ENCODE data around the gene PDE4D.
A peak's percentile ranks its signal among the peaks of the same experiment; 100 is the strongest.

Gene PDE4D

DNA sequence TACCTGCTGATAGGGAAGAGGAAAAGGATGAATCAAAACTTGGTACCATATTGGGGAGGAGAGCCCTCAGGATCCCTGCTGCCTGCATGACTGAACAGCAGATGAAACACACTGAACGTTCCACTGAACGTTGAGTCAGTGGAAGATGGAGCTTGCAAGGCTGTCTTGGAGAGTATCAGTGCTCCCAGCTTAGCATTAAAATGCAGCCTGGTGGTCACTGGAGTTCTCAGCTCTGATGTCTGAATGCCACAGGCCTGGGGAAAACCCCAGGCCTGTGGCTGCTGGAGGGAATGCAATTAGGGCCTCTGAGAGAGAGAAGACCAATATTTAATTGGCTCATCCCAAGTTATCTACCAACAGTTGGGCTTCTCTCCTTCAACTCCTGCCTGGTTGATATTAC, 54.5 kb downstream of the PDE4D start:
- DNase-seq (ENCODE audit: low read depth), result no peak

DNA sequence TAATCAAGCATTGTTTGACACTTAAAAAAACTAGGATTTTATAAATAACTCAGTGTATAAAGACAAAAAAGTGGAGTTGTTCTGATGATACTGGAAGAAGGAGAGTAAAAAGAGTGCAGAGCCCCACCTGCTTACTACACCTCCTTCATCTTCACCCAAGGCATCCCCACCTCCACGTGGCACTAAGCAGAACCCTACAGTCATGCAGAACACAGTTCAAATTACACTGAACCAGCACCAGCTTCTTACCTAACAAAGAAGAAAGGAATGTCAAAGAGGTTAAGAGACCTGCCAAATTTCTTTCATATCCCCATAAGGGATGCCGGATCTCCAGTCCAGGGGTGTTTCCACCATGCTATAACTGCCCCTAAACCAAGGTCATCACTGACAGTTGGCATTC, 55.5 kb downstream of the PDE4D start:
- no peak for DNase-seq (ENCODE audit: low read depth)

DNA sequence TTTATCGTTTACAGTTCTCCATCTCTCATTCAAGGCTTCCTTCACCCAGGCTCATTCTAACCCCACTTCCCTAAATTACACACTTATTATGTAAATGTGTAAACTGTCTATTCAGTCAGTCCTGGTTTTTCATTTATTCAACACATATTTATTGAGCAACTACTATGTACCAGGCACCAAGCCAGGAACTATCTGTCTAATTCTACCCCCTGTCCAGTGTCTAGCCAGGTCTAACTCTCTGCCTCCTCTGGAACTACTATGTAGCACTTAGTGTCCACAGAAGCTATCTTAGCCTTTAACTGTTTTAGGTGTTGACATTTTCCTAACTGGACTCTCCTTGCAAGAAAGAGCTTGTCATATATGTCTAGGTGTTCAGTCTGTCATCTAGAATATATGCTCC, 56.5 kb downstream of the PDE4D start:
- no peak for DNase-seq (ENCODE audit: low read depth)

DNA sequence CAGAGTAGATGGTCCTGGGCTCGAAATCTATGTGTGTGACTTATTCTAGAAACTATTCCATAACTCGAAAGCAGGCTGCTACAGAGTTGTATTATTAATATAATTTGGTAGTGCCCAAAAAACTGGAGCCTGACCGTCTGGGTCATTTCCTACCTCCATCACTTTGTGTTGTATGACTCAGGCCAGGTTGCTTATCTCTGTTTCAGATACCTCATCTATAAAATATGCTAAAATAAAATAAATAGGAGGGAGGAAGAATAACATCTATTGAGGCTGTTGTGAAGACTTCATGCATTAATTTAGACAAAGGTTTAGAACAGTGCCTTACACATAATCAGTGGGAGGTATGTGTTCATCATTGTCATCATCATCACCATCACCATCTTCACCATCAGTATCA, 57.7 kb downstream of the PDE4D start:
- DNase-seq (ENCODE audit: low read depth), result no peak

DNA sequence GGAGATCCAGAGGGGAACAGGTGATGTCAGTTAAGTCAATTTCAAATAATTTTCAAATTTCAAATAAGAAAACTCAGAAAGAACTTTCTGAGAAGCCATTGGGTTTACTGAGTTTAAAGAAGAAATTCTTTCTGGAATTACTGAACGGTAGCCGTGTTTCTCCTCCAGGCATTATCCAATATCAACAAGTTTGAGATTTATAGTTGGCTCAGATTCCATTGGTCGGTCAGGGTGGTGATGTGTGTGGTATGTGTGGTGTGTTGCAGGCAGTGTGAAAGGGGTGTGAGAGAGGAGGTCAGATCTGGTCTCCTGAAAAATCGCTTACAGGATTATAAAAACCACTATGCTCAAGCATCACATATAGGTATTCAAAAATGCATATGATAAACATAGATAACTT, 60.1 kb downstream of the PDE4D start:
- no peak for DNase-seq (ENCODE audit: low read depth)

DNA sequence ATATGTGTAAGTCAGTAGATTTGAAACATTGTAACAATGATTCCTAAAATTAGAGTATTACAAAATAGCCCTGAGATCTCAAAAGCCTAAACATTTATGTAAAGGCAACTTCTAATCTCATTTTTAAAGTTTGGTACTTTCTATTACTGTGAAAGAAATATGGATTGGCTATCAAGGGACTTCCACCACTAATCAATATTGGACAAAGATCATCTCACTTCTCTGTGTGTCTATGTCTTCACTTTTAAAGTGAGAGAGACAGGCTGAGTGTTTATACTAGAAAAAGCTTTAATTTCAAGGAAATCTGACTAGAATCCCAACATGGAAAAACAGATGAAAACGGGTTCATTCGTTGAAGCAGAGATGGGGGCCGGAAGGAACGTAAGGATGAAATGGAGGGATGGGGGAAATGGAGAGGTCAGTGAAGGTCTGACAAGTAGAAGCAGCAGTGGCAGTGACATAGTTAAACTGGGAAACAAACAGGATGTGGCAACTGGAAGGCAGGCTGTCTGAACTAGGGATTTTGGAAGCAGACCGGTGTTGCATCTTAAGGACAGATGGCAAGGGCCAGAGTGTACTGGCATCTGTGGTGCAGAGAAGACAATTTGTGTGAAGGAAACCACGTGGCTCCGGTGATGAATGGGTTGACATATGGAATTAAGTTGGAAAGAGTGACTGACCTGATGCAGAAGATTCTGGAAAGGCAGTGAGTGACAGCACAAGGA, 60.8 kb downstream of the PDE4D start:
- DNase-seq (ENCODE audit: low read depth), result no peak

DNA sequence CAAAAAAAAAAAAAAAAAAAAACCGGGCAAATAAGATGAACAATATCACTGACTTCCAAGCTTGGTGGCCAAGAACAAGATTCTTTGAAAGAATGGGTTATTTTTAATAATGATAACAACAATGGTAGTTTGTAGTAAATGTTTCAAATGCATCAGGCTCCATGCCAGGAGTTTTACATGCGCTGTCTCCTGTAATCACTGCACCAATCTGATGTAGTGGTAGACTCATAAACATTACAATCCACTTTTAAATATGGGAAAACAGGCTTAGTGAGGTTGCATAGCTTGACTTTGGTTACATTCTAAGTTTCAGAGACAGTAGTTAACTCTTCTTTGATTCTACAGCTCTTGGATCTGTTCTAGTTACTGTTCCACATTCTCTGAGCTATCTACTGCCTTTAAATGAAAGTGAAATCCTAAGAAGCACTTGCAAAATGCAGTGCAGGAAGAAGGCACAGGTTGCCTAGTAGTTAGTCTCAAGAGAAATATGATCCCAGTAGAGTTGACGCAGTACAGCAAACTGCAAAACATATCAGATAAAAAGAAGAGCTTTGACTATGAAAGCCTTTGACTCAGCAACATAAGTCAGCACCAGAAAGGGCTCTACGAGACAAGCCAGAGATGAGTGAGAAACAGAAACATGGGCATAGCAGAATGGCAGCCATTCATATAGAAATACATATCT, 62.1 kb downstream of the PDE4D start:
- DNase-seq (ENCODE audit: low read depth), result no peak

DNA sequence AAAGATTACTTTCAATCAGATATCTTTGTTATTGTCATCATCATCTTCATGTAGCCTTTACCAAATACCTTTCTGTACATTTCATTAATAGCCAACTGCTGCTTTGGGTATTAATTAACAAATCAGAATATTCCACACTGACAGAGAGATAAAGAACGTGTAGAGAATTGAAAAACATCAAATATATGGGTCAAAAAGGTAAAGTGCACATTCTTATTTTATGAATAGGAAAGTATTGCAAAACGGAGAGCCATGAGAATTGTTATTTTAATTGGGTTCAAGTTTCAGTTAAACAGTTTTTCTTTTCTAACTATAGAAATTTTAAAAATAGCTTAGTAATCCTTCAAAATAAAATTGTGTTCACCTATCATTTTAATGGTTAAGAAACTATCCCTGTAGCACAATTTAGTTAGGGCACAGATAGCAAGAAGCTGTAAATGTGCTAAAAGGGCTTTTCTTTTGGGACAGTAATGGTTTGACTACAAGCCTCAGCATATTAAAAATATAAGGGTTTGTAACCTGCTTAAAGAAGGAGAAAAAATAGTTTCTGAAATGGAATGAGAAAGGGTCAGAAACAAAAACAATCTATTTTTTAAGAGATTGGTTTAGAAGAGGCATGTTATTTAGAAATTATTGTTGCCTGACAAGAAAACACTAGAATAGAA, 62.9 kb downstream of the PDE4D start:
- no peak for DNase-seq (ENCODE audit: low read depth)

DNA sequence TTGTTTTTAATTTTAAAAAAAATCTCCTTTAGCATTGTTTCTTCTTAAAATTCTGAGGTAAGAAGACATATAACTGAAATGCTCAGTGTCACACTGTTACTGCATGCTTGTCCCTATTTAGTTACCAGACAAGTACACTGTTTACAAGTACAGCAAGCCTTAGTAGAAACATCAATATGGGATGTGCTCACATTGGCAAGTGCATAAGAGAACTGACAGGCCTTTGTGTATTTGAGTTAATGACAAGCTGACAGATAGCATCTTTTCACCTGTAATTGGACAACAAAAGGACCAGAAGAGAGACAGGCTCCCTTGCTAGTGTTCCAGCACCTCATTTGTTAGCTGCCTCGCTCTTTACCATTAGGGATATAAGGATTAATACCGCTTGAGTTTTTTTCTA, 63.6 kb downstream of the PDE4D start:
- DNase-seq (ENCODE audit: low read depth), result no peak

DNA sequence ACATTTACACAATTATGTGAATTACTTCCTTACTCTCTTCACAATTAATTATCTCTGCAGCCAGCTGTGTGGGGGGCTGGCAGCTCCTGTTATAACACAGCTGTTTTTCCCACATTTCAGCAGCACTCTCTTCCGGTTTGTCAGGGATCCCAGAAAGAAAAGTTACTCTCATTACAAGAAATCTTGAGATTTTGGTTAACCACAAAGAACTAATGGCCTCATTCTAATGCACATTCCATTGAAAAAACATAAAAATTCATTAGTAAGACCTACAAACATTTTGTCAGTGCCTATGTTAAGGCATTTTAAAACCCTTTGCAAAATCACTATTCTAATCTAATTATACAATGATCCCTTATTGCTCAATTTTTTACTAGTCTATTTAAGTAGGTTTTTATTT, 64.1 kb downstream of the PDE4D start:
- no peak for DNase-seq (ENCODE audit: low read depth)

DNA sequence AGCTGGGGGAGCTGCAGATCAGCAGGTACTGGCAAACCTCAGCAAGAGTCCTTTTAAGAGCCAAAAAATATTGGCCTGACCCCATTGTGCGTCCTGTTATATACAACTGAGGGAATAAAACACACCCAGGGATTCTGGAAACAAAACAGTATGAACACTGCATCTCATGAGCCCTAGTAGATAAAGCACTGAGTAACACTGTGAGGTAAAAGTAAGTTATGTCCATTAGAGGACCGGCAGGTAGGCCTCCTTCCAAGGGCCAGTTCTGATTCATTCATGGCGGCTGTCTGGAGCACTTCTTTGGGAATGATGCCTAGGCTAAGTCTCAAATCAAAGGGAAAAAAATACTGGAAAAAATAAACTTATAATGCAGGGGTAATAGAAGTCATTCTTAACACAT, 64.9 kb downstream of the PDE4D start:
- DNase-seq (ENCODE audit: low read depth), result no peak

DNA sequence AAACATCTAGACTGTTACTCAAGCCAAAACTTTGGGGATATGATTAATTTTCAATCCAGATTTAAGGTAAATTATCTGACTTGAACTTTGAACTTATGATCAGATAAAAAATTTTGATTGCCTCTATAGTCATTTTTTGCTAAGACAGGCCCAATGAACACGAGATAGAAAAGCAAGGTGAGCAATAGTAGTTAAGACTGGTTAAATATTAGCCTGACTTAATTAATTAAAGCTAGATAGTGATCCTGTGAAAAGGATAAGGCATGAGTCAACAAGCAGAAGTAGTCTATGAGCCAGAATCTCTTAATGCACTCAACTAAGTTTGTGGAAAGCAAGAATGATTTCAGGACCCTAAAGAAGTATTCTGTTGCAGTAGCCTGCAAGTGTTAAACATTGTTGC, 66.5 kb downstream of the PDE4D start:
- DNase-seq (ENCODE audit: low read depth), result no peak

DNA sequence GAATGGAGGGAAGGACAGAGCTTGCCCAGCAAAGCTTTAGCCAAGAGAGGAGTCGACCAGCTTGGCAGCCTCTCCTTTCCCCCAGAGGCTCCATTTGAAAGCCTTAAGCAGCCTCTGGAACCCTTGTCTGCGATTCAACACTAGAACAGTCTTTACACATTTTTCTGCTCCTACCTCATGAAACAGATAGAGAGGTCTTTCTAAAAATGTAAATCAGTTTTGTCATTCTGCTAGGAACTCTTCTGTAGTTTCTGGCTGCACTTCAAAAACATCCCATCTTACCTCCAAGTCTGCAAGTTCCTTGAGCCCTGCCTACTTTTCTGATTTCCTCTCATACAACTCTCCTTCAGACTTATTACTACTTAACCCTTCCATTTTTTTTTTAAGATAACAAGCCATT, 70.1 kb downstream of the PDE4D start:
- no peak for DNase-seq (ENCODE audit: low read depth)

DNA sequence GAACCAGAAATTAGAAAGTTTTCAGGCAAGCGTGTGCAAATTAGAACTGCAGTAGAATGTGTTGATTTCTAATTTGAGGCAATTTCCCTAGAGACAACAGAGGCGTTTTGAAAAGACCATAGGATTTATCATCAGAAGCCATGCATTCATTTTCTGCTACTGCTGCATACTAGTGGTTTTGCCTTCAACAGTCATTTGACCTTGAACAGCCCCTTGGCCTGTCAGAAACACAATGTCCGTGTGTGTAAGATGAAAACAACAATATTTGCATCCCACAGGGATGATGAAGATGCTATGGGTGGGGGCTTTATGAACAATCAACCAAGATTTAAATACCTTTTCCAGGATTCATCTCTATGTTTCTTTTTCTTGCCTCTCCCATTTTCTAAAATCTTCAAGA, 73.7 kb downstream of the PDE4D start:
- no peak for DNase-seq (ENCODE audit: low read depth)

DNA sequence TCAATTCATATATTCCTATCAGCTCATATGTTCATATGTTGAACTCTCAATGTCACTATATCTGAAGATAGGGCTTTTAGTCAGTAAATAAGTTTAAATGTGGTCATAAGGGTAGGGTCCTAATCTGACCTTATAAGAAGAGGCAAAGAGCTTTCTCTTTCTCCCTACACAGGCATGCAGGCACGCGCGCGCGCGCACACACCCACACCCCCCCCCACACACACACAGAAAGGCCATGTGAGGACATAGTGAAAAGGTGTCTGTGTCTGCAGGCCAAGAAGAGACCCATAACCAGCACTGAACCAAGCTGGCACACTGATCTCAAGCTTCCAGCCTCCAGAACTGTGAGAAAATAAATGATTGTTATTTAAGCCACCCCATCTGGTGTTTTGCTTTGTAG, 76.0 kb downstream of the PDE4D start:
- no peak for DNase-seq (ENCODE audit: low read depth)

DNA sequence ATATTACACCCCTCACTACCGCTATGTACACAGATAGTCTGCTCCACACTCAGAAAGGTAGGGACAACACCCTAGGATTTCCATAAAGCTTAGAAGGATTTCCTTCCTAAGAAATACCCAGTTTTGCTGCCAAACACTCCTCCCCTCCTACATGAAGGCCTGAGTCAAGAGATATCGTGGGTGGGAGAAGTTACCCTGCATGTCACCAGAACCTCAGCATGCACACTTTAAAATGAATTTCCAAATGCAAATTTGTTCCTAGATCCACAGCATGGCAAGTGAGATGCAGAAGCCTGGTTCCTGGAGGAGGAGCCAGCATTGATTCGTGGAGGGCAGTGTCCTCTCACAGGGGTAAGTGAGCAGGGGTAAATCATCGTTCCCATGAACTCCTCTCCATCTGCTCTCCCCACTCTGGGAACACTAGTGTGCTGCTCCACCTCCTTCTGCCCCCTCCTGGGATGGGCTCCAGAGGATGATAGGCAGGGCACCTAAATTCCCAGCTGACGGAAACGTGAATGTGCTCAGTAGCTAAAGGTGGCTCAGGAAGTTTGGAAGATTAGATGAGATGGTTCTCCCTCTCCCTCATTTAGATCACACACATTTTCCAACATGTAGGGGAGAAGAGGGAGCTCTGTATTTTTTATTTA, 76.7 kb downstream of the PDE4D start:
- DNase-seq (ENCODE audit: low read depth), result no peak

DNA sequence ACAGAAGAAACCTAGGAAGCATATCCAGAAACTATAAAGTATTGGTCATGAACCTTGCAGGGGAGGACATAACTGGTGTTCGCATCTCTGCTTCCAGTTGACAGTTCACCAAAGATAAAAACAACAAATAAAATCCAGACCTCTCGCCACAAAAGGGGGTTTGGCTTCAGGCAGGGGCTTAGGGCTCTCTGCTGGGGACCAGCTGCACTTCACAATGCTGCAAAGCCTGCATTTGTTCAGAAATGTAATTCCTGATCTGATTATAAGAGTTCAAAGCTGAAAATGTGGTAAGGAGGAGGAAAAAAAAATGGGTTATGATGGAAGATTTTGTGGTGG, 79.0 kb downstream of the PDE4D start:
- DNase-seq (ENCODE audit: low read depth), result no peak

DNA sequence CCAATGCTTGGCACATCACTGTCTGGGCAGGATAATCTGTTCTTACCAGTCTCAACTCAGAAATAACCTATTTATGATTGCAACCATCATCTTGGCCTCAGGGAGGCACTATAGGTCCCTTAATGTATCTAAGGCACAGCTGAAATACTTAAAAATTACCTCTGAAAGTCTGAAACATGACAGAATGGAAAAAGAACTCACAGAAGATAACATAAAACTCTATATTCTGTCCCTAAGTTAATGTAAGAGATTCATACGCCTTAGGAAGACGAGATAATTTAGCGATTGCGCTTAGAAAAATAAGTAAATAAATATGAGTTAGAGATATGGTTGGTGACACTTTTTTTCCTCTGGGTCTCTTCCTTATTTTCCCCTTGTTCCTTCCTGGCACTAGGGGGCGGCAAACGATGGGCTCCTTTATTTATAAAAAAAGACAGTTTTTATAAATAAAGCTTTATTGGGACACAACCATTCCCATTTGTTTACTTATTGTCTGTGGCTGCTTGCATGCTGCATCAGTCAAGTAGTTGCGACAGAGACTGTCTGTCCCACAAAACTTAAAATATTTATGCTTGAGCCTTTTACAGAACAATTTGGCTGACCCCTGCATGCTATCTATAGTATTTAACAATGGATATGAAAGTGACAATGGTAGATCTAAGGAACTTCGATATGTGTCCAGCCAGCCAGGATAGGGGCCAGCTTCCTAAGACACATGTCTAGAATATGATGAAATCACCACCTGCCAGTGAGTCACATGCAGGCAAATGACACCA, 79.6 kb downstream of the PDE4D start:
- DNase-seq (ENCODE audit: low read depth), result no peak

DNA sequence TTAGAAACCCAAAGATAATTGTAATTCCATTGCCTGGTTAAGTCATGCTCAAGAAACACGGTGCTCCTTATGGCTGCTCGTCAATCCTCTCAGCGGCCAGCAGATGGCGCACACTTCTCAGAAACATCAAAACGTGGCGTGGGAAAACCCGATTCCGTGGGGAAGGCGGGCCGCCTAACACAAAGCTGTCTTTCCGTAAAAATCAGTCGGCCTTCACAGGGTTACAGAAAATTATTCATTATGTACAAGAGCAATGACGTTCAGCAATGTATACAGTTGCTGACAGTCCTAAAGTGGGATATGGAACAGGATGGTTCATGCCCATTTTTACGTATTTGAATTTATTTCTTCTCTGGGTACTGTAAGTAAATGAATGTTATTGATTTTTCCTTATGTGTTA, 83.5 kb downstream of the PDE4D start:
- peak; percentile 33 for DNase-seq (ENCODE audit: low read depth)

DNA sequence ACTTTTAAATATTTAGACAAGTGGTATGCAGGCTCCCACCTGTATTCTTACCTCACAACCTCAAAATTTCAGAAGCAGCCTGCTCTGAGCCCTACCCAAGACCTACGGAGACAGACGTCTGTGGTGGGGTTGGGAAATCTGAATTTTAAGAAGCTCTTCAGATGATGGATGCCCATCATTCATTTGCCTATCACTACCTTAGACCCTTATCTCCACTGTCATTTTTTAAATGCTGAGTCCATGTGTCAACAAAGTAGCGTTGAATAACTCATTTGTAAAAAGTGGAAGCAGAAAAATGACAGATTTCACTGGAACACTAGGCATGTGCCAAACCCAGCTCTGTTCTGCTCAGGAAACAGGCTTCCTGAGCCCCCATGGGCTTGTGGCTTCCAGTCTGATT, 85.7 kb downstream of the PDE4D start:
- no peak for DNase-seq (ENCODE audit: low read depth)

DNA sequence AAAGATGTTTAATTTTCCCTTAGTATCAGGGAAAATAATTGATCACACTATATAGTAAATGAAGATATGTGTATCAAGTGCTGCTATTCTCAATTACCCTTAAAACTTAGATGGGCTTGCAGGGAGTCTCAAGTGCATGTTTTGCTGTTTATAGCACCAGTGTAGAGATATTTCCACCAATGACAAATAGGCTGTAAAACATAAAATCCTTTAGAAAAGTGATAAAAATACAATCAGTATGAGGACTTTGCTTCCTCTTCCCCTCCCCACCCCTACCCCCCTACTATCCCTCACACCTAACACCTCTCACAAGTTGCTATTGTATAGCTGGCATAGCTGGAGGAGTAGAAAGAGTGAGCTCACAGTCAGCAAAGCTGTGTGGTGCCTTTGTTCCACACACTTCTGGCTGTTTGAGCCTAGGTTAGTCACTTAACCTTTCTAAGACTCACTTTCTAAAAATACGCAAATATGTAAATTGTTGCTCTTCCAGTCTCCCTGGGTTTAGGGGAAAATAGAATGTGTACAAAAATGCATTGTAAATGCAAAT, 93.1 kb downstream of the PDE4D start:
- DNase-seq (ENCODE audit: low read depth), result no peak

Data from T follicular helper cell (primary cell).